ENCODE data around the gene BSDC1. TPM values are rescaled to one million over a fixed set of nuclear protein-coding genes. Genes with fewer than 3 reads are reported as not detected.

BSDC1 gene
- total and polyA plus RNA-seq, 2 donors (not counting 1 experiment from before 2014, with no cell fraction given), result 42.4 to 55.5 TPM

DNA sequence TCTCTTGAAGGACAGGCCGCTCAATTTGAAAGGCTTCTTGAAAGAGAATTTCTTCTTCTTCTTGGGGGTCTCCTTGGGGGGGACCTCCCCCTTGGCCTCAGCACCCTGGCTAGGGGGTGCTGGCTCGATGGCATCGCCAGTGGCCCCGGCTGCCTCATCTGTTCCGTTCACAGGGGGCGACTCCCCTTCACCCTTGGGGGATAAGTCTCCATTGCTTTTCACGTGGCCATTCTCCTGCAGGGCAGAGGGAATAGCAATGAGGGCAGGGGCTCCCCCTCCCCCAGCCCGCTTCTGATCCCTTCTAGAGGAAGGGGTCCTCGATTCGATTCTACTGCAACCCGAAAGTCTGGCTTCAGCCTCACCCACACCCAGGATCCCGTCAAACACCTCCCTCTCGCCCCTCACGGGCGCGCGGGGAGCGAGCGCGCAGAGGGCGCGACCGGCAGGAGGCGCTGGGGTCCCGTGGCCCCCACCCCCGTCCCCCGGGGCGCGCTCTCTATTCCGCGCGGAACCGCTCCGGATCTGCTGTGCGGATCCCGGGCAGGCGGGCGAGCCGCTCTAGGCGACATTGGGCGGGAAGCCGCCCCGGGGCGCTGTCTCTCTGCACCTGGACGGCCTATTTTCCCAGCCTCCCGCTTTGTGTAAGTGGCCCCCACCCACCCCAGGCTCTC, 59.2 kb downstream of the BSDC1 start:
- no peak for TF ChIP-seq EZH2 (IDR thresholded peaks at IDR 0.05; ENCODE audit: low read length, missing control alignments)
- TF ChIP-seq, protein P1, sequence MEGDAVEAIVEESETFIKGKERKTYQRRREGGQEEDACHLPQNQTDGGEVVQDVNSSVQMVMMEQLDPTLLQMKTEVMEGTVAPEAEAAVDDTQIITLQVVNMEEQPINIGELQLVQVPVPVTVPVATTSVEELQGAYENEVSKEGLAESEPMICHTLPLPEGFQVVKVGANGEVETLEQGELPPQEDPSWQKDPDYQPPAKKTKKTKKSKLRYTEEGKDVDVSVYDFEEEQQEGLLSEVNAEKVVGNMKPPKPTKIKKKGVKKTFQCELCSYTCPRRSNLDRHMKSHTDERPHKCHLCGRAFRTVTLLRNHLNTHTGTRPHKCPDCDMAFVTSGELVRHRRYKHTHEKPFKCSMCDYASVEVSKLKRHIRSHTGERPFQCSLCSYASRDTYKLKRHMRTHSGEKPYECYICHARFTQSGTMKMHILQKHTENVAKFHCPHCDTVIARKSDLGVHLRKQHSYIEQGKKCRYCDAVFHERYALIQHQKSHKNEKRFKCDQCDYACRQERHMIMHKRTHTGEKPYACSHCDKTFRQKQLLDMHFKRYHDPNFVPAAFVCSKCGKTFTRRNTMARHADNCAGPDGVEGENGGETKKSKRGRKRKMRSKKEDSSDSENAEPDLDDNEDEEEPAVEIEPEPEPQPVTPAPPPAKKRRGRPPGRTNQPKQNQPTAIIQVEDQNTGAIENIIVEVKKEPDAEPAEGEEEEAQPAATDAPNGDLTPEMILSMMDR (conservative IDR thresholded peaks at IDR 0.05 in 1 of 2, IDR thresholded peaks at IDR 0.05 in 1 of 2; ENCODE audit: low read depth in 1 of 2, low read length in 2 of 2), result peak; percentile 55 to 74
- no peak overlapping the region for H3K27ac ChIP-seq (ENCODE audit: insufficient read depth, low read length)
- H3K9me3 ChIP-seq (ENCODE audit: control insufficient read depth, insufficient read depth, low read depth, low read length), result no peaks in the 10 kb centered on the region
- peak overlapping the region; percentile 46 for H3K9ac ChIP-seq (ENCODE audit: insufficient read depth, low read length)
- peaks cover 5% of the 10 kb centered on the region for H3K4me1 ChIP-seq (ENCODE audit: control insufficient read depth, extremely low read depth, insufficient read depth, low read length)
- peak overlapping the region; percentile 38 to 71 (median 58) for H3K4me3 ChIP-seq (replicated peaks in 1 of 4; ENCODE audit: control extremely low read depth in 1 of 4, insufficient read depth in 1 of 4, low read depth in 3 of 4, low read length in 4 of 4)
- no peaks in the 10 kb centered on the region for H4K20me1 ChIP-seq (ENCODE audit: control insufficient read depth, extremely low read depth, insufficient read depth, low read length)
- peaks cover 5% of the 10 kb centered on the region for H3K36me3 ChIP-seq (ENCODE audit: control insufficient read depth, insufficient read depth, low read length)
- H2AFZ ChIP-seq (ENCODE audit: low read length), result no peak overlapping the region
- peak overlapping the region; percentile 49 for H3K4me2 ChIP-seq (ENCODE audit: extremely low read depth, insufficient read depth, low read length)
- H3K27me3 ChIP-seq (ENCODE audit: control insufficient read depth, insufficient read depth, low read length), result peaks cover 3% of the 10 kb centered on the region
- peak; percentile 36 to 37 for DNase-seq (ENCODE audit: low read depth in 2 of 2)
- H3K79me2 ChIP-seq (ENCODE audit: control insufficient read depth, insufficient read depth, low read length), result peaks cover 5% of the 10 kb centered on the region

DNA sequence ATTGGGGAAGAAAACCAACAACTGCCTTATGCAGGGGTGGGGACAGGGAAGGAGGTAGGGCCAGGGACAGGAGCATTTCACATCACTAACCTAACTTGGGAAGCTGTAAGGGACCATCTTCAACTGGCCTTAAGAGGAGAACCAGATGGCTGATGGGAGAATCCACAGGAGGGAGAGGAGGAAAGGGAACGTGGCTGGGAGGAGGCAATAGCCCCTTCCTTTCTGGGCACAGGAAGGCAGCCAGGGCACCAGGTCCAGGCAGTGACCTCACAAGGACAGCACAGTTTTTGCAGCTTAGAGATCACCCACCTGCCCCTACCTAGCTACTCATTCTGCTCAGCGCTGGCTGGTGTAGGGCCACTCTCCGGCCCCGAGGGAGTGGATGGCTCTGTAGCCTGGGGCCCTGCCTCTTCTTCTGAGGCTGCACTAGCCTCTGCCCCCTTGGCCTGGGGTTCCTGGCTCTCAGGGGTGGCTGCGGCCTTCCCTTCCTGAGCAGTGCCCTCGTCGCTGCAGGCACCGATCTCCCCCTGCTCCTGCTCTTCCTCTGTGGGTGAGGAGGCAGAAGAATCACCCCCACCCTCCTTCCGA, 59.9 kb downstream of the BSDC1 start:
- peaks cover 5% of the 10 kb centered on the region for H3K79me2 ChIP-seq (ENCODE audit: control insufficient read depth, insufficient read depth, low read length)
- H3K4me1 ChIP-seq (ENCODE audit: control insufficient read depth, extremely low read depth, insufficient read depth, low read length), result peaks cover 5% of the 10 kb centered on the region
- no peak overlapping the region for H2AFZ ChIP-seq (ENCODE audit: low read length)
- H3K9me3 ChIP-seq (ENCODE audit: control insufficient read depth, insufficient read depth, low read depth, low read length), result no peaks in the 10 kb centered on the region
- H3K4me2 ChIP-seq (ENCODE audit: extremely low read depth, insufficient read depth, low read length), result peak overlapping the region; percentile 49
- no peak overlapping the region for H3K27ac ChIP-seq (ENCODE audit: insufficient read depth, low read length)
- TF ChIP-seq EZH2 (IDR thresholded peaks at IDR 0.05; ENCODE audit: low read length, missing control alignments), result no peak
- TF ChIP-seq, protein P1 (conservative IDR thresholded peaks at IDR 0.05 in 1 of 2, IDR thresholded peaks at IDR 0.05 in 1 of 2; ENCODE audit: low read depth in 1 of 2, low read length in 2 of 2), result no peak
- H3K4me3 ChIP-seq (replicated peaks in 1 of 4; ENCODE audit: control extremely low read depth in 1 of 4, insufficient read depth in 1 of 4, low read depth in 3 of 4, low read length in 4 of 4), result peak overlapping the region; percentile 38 to 71 (median 58)
- DNase-seq (ENCODE audit: low read depth in 2 of 2), result no peak
- no peaks in the 10 kb centered on the region for H4K20me1 ChIP-seq (ENCODE audit: control insufficient read depth, extremely low read depth, insufficient read depth, low read length)
- peaks cover 3% of the 10 kb centered on the region for H3K27me3 ChIP-seq (ENCODE audit: control insufficient read depth, insufficient read depth, low read length)
- no peak overlapping the region for H3K9ac ChIP-seq (ENCODE audit: insufficient read depth, low read length)
- peaks cover 5% of the 10 kb centered on the region for H3K36me3 ChIP-seq (ENCODE audit: control insufficient read depth, insufficient read depth, low read length)

DNA sequence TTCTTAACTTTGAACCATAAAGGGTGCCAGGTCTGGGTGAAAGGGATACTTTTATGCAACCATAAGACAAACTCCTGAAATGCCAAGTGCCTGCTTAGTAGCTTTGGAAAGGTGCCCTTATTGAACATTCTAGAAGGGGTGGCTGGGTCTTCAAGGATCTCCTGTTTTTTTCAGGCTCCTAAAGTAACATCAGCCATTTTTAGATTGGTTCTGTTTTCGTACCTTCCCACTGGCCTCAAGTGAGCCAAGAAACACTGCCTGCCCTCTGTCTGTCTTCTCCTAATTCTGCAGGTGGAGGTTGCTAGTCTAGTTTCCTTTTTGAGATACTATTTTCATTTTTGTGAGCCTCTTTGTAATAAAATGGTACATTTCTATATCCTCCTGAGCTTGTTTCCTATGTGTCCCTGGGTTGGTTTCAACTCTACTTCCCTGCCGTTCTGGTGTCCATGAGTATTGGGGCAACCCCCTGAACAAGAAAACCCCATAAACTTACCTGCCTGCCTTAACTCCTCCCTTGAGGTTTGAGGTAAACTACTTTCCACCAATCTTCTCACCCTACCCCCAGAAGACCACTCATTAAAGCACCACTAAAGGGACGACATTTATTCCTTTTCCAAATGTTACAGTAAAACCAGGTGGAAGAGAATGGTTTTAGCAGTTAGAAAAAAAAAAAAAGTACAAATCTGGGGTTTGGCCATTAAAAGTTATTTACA, 60.8 kb downstream of the BSDC1 start:
- Histone ChIP-seq H3K79me2 (ENCODE audit: control insufficient read depth, insufficient read depth, low read length) (peaks cover 5% of the 10 kb centered on the region), H3K4me3 (replicated peaks in 1 of 4; ENCODE audit: control extremely low read depth in 1 of 4, insufficient read depth in 1 of 4, low read depth in 3 of 4, low read length in 4 of 4) (no peak overlapping the region), H2AFZ (ENCODE audit: low read length) (no peak overlapping the region), H3K4me2 (ENCODE audit: extremely low read depth, insufficient read depth, low read length) (no peak overlapping the region), H3K9me3 (ENCODE audit: control insufficient read depth, insufficient read depth, low read depth, low read length) (no peaks in the 10 kb centered on the region), H3K9ac (ENCODE audit: insufficient read depth, low read length) (no peak overlapping the region), H3K4me1 (ENCODE audit: control insufficient read depth, extremely low read depth, insufficient read depth, low read length) (peaks cover 5% of the 10 kb centered on the region), H3K36me3 (ENCODE audit: control insufficient read depth, insufficient read depth, low read length) (peaks cover 5% of the 10 kb centered on the region), H3K27ac (ENCODE audit: insufficient read depth, low read length) (no peak overlapping the region), H4K20me1 (ENCODE audit: control insufficient read depth, extremely low read depth, insufficient read depth, low read length) (no peaks in the 10 kb centered on the region), H3K27me3 (ENCODE audit: control insufficient read depth, insufficient read depth, low read length) (peaks cover 3% of the 10 kb centered on the region)
- DNase-seq (ENCODE audit: low read depth in 2 of 2), result no peak
- TF ChIP-seq, protein P1 (conservative IDR thresholded peaks at IDR 0.05 in 1 of 2, IDR thresholded peaks at IDR 0.05 in 1 of 2; ENCODE audit: low read depth in 1 of 2, low read length in 2 of 2), result no peak
- no peak for TF ChIP-seq EZH2 (IDR thresholded peaks at IDR 0.05; ENCODE audit: low read length, missing control alignments)

Measured in fibroblast of lung (primary cell).